GM12878 (cell line): Measurements from ENCODE around the gene AP1AR. TPM values are rescaled to one million over a fixed set of nuclear protein-coding genes. Genes with fewer than 3 reads are reported as not detected.

Source experiments
- ATAC-seq: fragments of 200-7000 bp; cut with Tn5 transposase; 3 replicates; pipeline ENCODE4 v1.9.1; 2020; ENCODE audit warnings: mild to moderate bottlenecking, moderate library complexity
- BruUV-seq: library from RNA; stranded (reverse); fragments of 400-500 nt; replicated peaks from 2 replicates; lab custom pipeline; 2021; lab: Mats Ljungman, UMichigan
- CTCF ChIA-PET: fragments of 300-600 bp; sonication (Branson Sonifier 250); formaldehyde crosslinking; extraction: SDS; loops from one replicate; lab custom pipeline; 2021; ENCODE audit warnings: inconsistent platforms; lab: Yijun Ruan, JAX
- POLR2A ChIA-PET: fragments of 350-600 bp; formaldehyde crosslinking; extraction: SDS; loops from one replicate; lab custom pipeline; 2021; ENCODE audit warnings: inconsistent platforms; lab: Charles Lee
- RAD21 ChIA-PET: fragments of 300-600 bp; sonication (Branson Sonifier 250); formaldehyde crosslinking; loops from one replicate; lab custom pipeline; 2023; ENCODE audit warnings: antibody characterized with exemption; ENCODE audit not compliant: unreplicated experiment; lab: Charles Lee
- SMC1A ChIA-PET: fragments of 300-600 bp; sonication (Branson Sonifier 250); formaldehyde crosslinking; loops from one replicate; lab custom pipeline; 2023; ENCODE audit not compliant: unreplicated experiment, uncharacterized antibody; lab: Charles Lee
- DNase-seq: peaks from one replicate; pipeline ENCODE4 v3.0.0-alpha.2; 2011; ENCODE audit warnings: low read depth, low spot score
- FAIRE-seq: peaks from 3 replicates; lab custom pipeline; 2011; peaks lifted over from hg19 to GRCh38; lab: Jason Lieb, UNC
- H2AFZ ChIP-seq: 2 replicates; pipeline ENCODE4 v1.6.0; 2011; ENCODE audit warnings: low read depth, low read length, control low read depth; ENCODE audit not compliant: control insufficient read depth
- H3K27ac ChIP-seq: 2 replicates; pipeline ENCODE4 v1.5.1; 2011; ENCODE audit warnings: control low read depth; ENCODE audit not compliant: control insufficient read depth, insufficient read depth
- H3K27me3 ChIP-seq, 2 experiments: replicated peaks in 1 of 2; 2 replicates each; pipeline versions ENCODE4 v1.6.0 to v1.6.1; 2011; ENCODE audit warnings: low read length in 1 of 2; ENCODE audit not compliant: control insufficient read depth in 2 of 2, insufficient read depth in 2 of 2
- H3K36me3 ChIP-seq, 2 experiments: 2 replicates each; pipeline ENCODE4 v1.5.1; 2011; ENCODE audit warnings: low read length in 1 of 2; ENCODE audit not compliant: control insufficient read depth in 2 of 2, insufficient read depth in 2 of 2
- H3K4me1 ChIP-seq: 2 replicates; pipeline ENCODE4 v1.6.1; 2011; ENCODE audit warnings: mild to moderate bottlenecking, low read length, moderate library complexity, mixed read lengths; ENCODE audit not compliant: control insufficient read depth, insufficient read depth
- H3K4me2 ChIP-seq: 2 replicates; pipeline ENCODE4 v1.6.0; 2011; ENCODE audit warnings: control low read depth; ENCODE audit not compliant: control insufficient read depth, insufficient read depth
- H3K4me3 ChIP-seq: fragments of 200-600 bp; sonication (generic); 2 replicates; pipeline ENCODE4 v1.5.1; 2016
- H3K79me2 ChIP-seq: 2 replicates; pipeline ENCODE4 v1.6.0; 2011; ENCODE audit warnings: low read length; ENCODE audit not compliant: control insufficient read depth, insufficient read depth
- H3K9ac ChIP-seq: 2 replicates; pipeline ENCODE4 v1.8.0; 2011; ENCODE audit warnings: low read length, control low read depth, mixed read lengths; ENCODE audit not compliant: control insufficient read depth, insufficient read depth
- H3K9me3 ChIP-seq: replicated peaks from 3 replicates; pipeline ENCODE4 v1.5.1; 2011; ENCODE audit warnings: mild to moderate bottlenecking, low read length; ENCODE audit not compliant: control insufficient read depth, insufficient read depth
- H4K20me1 ChIP-seq: 2 replicates; pipeline ENCODE4 v1.6.0; 2011; ENCODE audit not compliant: control insufficient read depth, insufficient read depth
- BRCA1 ChIP-seq: IDR thresholded peaks from 2 replicates; pipeline ENCODE4 v1.6.1; 2011; ENCODE audit warnings: low read depth, low read length, improper control_type of control experiment
- FOS ChIP-seq: IDR thresholded peaks from 3 replicates; pipeline ENCODE4 v1.6.1; 2011; ENCODE audit warnings: borderline replicate concordance; ENCODE audit not compliant: insufficient read length; ENCODE audit errors: extremely low read depth
- HDAC2 ChIP-seq: fragments of 200-600 bp; sonication (generic); IDR thresholded peaks from 2 replicates; pipeline ENCODE4 v1.6.1; 2017
- RBBP5 ChIP-seq: fragments of 200-600 bp; sonication (generic); conservative IDR thresholded peaks from 2 replicates; pipeline ENCODE4 v1.6.1; 2016
- ZNF384 ChIP-seq: IDR thresholded peaks from 2 replicates; pipeline ENCODE4 v1.6.1; 2012; ENCODE audit warnings: low read depth, mild to moderate bottlenecking, low read length, improper control_type of control experiment, borderline replicate concordance
- ZNF622 ChIP-seq: fragments of 450-650 bp; IDR thresholded peaks from 2 replicates; pipeline ENCODE4 v1.6.1; 2017; ENCODE audit warnings: mild to moderate bottlenecking, inconsistent platforms
- WGBS: methylation state at CpG from one replicate; pipeline ENCODE4 v1.1.6; 2016; ENCODE audit warnings: low lambda C conversion rate; ENCODE audit not compliant: insufficient replicate concordance, insufficient coverage; ENCODE audit errors: missing lambda C conversion rate; 5-methylcytosine and 5-hydroxymethylcytosine counted together
- in situ Hi-C: fragments of 300-500 bp; cut with MboI; formaldehyde crosslinking; loops from 9 replicates; pipeline ENCODE4 v1.14.3; 2018; ENCODE audit warnings: mixed read lengths
- intact Hi-C: fragments of 100-400 bp; cut with micrococcal nuclease; formaldehyde crosslinking; loops from one replicate; pipeline ENCODE4 v1.14.2; 2022; ENCODE audit not compliant: unreplicated experiment
- polyA plus RNA-seq, 11 experiments: library from polyadenylated mRNA; depleted of rRNA in 4 of 11; unstranded in 6 of 11; stranded (reverse) in 5 of 11; fragments of >200 nt; fragmentation: Nextera tagmentation in 4 of 11; fragmentation: Illumina TruSeq in 1 of 11; extraction: Ambion mirVana in 4 of 11; extraction: Trizol in 1 of 11; gene quantifications; 1 replicate in 1 of 11; 2 replicates in 10 of 11; pipeline versions ENCODE4 v1.2.1 to v1.2.3, GENCODE V29; 2011 to 2016; ENCODE audit warnings: inconsistent platforms in 2 of 11, missing spikeins in 2 of 11, low read depth in 1 of 11
- total RNA-seq, 4 experiments: library from RNA; depleted of rRNA in 3 of 4; stranded (reverse); fragments of >200 nt in 3 of 4; fragmentation: Illumina TruSeq in 1 of 4; extraction: Trizol in 1 of 4; gene quantifications; 2 replicates each; pipeline versions ENCODE4 v1.2.1 to v1.2.3, GENCODE V29; 2013 to 2021
- TF ChIP-seq, protein P1 (sequence below): IDR thresholded peaks from 2 replicates; pipeline ENCODE4 v1.6.1; 2012; ENCODE audit warnings: improper control_type of control experiment, low read depth, low read length; ENCODE audit not compliant: insufficient replicate concordance

The AP1AR gene
- total and polyA plus RNA-seq, 10 of the 15 experiments (the other 5 are each of a cell fraction or from before 2014, with no cell fraction given) = 5.6 to 29.1 (median 16.3) TPM

DNA sequence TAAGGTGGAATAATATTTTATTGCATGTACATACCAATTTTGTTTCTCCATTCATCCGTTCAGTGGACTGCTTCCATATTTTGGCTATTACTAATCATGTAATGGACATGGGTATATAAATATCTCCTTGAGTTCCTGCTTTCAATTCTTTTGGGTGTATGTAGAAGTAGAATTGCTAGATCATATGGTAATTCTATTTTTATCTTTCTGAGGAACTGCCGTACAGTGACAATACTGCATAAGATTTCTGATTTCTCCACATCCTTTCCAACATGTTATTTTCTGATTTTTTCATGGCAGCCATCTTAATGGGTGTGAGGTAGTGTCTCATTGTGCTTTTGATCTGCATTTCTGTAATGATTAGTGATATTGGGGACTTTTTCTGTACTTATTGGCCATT lies 84.8 kb downstream of the AP1AR start:
- no TSS peak for BruUV-seq
- intact Hi-C loops = loop anchor here (5.0 kb wide), 1 partner anchor 84 kb away; the partner anchor contains the start of gene AP1AR
- 95% methylated on average over 2 of the region's 2 CpGs for WGBS

More for the DNA sequence above, 84.8 kb downstream of the AP1AR start:
- no peaks in the 10 kb centered on the region for H4K20me1 ChIP-seq
- no peak overlapping the region for H3K27ac ChIP-seq
- no peak for FAIRE-seq
- H3K4me3 ChIP-seq = no peak overlapping the region
- H3K4me1 ChIP-seq = peaks cover 45% of the 10 kb centered on the region
- no peaks in the 10 kb centered on the region for H3K27me3 ChIP-seq
- ChIA-PET CTCF (interaction anchor here (4.1 kb wide), 1 partner anchor 29 kb away, joined by 27 read pairs; the partner anchor contains the start of gene TIFA), RAD21 (interaction anchor here (6.8 kb wide), 1 partner anchor 33 kb away, joined by 151 read pairs; the partner anchor contains the start of gene TIFA), POLR2A (interaction anchor here (0.8 to 1.2 kb wide), 3 partner anchors 30 to 37 kb away, joined by 3 to 4 read pairs (median 3); partner anchors contain the start of gene TIFA), SMC1A (interaction anchor here (5.3 to 9.6 kb wide), 3 partner anchors 17 to 82 kb away, joined by 38 to 247 read pairs (median 74); partner anchors contain the start of genes ALPK1 and TIFA)
- no peaks in the 10 kb centered on the region; the same call in 2 of the 3 replicates for H3K9me3 ChIP-seq
- H3K36me3 ChIP-seq = no peaks in the 10 kb centered on the region
- peaks cover 18% of the 10 kb centered on the region for H3K79me2 ChIP-seq
- ATAC-seq = no peak
- in situ Hi-C loops = no loop called here
- no peak overlapping the region for H2AFZ ChIP-seq
- no peak overlapping the region for H3K4me2 ChIP-seq
- no peak overlapping the region for H3K9ac ChIP-seq
- DNase-seq = no peak
- TF ChIP-seq ZNF384 (no peak), BRCA1 (no peak), FOS (no peak), RBBP5 (no peak), HDAC2 (no peak), ZNF622 (no peak)
- TF ChIP-seq, protein P1, sequence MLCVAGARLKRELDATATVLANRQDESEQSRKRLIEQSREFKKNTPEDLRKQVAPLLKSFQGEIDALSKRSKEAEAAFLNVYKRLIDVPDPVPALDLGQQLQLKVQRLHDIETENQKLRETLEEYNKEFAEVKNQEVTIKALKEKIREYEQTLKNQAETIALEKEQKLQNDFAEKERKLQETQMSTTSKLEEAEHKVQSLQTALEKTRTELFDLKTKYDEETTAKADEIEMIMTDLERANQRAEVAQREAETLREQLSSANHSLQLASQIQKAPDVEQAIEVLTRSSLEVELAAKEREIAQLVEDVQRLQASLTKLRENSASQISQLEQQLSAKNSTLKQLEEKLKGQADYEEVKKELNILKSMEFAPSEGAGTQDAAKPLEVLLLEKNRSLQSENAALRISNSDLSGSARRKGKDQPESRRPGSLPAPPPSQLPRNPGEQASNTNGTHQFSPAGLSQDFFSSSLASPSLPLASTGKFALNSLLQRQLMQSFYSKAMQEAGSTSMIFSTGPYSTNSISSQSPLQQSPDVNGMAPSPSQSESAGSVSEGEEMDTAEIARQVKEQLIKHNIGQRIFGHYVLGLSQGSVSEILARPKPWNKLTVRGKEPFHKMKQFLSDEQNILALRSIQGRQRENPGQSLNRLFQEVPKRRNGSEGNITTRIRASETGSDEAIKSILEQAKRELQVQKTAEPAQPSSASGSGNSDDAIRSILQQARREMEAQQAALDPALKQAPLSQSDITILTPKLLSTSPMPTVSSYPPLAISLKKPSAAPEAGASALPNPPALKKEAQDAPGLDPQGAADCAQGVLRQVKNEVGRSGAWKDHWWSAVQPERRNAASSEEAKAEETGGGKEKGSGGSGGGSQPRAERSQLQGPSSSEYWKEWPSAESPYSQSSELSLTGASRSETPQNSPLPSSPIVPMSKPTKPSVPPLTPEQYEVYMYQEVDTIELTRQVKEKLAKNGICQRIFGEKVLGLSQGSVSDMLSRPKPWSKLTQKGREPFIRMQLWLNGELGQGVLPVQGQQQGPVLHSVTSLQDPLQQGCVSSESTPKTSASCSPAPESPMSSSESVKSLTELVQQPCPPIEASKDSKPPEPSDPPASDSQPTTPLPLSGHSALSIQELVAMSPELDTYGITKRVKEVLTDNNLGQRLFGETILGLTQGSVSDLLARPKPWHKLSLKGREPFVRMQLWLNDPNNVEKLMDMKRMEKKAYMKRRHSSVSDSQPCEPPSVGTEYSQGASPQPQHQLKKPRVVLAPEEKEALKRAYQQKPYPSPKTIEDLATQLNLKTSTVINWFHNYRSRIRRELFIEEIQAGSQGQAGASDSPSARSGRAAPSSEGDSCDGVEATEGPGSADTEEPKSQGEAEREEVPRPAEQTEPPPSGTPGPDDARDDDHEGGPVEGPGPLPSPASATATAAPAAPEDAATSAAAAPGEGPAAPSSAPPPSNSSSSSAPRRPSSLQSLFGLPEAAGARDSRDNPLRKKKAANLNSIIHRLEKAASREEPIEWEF = no peak
